OCI-LY3 (cell line): ENCODE results near the gene SLC26A4.

Experiments
- CTCF ChIP-seq: fragments of 200-600, 300-600 bp; sonication (generic); IDR thresholded peaks from 2 replicates; pipeline ENCODE4 v1.5.1; 2014; ENCODE audit warnings: antibody characterized with exemption, low read length, low read depth
- EZH2phosphoT487 ChIP-seq: fragments of 200-600 bp; shearing (Covaris generic); IDR thresholded peaks from 2 replicates; pipeline ENCODE4 v1.6.1; 2018; ENCODE audit warnings: antibody characterized with exemption, mixed run types, low read depth

GRCh38 chr7:107630342-107630741 is 30.3 kb upstream of the SLC26A4 start:
- TF ChIP-seq EZH2phosphoT487 (no peak), CTCF (no peak)
